OCI-M1 (cell line): ENCODE measurements around the gene DIP2C.
"Not testable (repeated sequence)": the region's sequence is repeated elsewhere in the genome, so short reads cannot be mapped to it uniquely, and the experiment has no call there.

Experiments
- DNase-seq: peaks from one replicate; lab custom pipeline; 2025; lab: John Stamatoyannopoulos, UW

Gene DIP2C

DNA sequence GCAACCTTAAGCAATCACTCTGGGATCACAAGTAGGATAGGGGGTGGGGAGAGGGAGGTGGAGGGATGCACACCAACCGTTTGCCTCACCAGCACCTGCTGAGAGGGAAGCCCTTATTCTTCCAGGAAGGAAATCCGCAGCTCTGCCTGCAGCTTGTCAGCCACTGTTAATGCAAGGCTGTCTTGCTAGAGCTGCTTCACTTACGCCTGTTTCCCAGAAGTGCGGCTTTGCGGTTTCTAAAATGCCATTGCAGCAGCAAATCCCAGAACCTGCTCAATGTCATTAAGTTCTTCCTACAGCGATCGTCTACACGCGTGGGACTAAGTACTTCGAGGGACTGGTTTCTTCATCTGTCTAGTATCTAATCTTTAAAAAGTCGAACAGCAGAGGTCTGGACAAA is 363.1 kb downstream of the DIP2C start:
- no peak for DNase-seq

- DNase-seq = no peak
Observed at GRCh38 chr10:325282-325681, 364.2 kb downstream of the DIP2C start.

- no peak for DNase-seq
Observed at GRCh38 chr10:324593-324992, 364.9 kb downstream of the DIP2C start.

DNA sequence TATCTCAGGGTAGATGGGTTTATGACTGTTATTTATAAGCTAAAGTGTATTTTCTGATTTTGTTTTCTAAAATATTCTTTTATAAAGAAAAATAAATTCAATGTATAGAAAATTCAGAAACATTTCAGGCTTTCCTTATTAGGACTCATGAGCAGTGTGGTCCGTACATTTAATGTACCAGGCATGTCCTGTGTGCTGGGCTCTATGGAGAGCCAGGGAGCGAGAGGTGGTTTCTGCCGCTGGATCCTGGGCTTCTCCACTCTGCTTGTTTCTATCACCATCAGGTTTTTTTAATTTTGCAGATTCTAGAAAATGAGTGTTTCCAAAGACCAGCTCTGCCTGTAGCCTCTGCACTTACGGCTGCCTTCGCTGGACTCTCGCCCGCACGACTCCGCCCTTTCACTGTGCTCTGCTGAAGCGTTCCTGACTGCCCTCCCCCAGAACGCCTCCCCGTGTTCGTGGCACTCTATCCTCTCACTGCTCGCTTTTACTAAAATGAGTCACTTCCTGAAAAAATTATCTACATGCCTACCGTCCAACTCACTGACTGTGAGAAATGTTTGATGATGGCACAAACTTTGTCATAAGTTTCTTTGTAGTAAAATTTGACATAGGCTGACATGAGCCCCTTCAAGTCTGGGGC is 365.7 kb downstream of the DIP2C start:
- peak; percentile 58 for DNase-seq

- not testable (repeated sequence) for DNase-seq
Observed at GRCh38 chr10:323046-323445, 366.4 kb downstream of the DIP2C start.

GRCh38 chr10:320771-321170 is 368.7 kb downstream of the DIP2C start:
- DNase-seq = no peak

GRCh38 chr10:317926-318325 is 371.5 kb downstream of the DIP2C start:
- no peak for DNase-seq

GRCh38 chr10:317271-317769 is 372.1 kb downstream of the DIP2C start:
- no peak for DNase-seq

DNA sequence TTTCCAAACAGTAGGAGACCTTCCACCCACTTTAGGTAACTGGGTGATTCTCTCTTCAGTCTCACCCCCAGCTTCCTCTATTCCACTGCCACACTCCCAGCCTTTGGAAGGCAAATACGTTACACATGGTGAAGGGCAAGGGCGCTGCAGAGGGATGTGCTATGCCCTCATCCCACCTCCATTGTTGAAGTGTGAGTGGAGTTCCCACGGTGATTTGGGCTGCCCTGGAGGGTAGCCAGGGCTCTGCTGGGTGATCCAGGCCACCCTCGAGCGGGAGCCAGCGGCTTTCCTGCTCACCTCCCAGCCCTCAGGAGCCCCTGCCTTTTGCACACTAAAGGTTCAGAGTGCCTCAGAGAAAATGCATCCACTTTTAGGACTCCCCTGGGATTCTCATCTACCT is 373.1 kb downstream of the DIP2C start:
- no peak for DNase-seq

DNA sequence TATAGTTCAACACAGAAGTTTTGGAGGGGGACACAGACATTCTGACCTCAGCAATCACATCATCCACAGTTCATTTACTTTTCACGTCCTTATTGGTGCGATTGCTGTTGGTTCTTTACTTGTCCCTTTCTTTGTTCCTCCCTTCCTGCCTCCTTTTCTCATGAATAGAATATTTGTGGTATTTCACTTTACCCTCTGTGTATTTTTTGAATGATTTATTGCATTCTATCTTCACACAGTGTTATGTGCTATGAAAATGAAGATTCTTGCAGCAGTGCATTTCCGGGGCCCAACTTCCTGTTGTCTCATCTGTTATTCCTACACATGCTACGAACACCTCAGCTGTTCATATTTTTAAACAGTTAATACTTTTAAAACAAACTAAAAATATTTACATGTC is 374.6 kb downstream of the DIP2C start:
- no peak for DNase-seq

GRCh38 chr10:314381-314780 is 375.1 kb downstream of the DIP2C start:
- no peak for DNase-seq

DNA sequence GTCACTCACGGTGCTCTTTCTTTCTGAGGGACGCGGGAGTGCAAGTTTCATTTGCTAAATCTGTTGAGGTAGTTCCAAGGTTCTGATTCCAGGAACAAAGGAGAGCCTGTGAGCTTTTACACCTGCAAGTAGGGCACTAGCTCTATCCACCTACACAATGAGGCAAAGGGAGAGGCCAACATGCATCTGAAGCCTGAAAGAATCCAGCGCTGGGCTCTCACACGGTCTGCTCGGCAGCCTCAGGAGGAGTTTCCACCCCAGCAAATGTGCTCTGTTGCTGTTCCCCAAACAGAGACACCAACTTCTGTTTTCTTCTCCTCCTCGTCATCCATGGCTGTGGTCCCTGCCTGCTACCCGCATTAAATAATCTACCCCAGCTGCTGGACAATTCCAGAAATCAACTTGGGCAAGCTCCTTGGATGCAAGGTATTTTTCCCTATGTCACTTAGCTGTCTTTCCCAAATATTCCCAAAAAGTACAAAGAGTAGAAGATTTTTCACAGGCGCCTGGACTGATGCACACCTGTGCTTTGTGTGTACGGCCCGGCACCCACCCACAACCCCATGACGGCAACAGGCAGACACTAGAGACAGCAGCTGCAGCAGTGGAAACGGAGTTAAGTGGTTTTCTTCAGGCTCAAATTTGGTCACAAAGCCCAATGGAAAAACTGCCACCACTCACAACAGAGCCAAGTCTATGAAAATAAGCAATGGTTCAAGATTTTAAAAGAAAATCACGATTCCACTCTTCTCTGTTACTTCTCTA is 377.4 kb downstream of the DIP2C start:
- no peak for DNase-seq

DNA sequence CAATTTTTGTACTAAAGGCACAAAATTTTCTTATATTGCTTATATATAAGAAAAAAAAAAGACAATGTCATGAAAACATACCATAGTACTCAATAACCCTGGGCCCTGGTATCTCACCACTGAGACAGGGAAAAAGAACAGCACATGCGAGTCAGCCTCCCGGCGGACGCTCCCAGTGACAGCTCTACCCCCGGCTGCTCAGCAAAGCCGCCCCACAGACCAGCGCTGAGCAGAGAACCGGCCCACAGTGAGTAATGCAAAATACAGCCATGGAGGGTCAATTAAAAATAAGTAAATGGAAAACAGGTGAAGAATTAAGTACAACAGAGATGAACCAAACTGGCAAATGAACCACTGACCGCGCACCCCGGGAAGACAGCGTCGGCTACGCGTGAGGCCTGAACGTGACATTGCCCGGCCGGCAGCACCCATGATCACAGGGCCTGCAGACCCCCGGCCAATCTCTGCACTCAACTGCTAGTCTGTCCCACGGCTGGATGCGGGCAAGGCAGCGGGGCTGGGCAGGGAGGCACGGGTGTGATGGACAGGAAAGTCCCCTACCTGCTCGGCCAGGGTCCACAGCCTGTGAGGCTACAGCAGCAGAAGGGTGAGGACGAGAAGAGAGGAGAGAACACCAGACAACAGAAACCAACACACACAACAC is 378.4 kb downstream of the DIP2C start:
- no peak for DNase-seq

DNA sequence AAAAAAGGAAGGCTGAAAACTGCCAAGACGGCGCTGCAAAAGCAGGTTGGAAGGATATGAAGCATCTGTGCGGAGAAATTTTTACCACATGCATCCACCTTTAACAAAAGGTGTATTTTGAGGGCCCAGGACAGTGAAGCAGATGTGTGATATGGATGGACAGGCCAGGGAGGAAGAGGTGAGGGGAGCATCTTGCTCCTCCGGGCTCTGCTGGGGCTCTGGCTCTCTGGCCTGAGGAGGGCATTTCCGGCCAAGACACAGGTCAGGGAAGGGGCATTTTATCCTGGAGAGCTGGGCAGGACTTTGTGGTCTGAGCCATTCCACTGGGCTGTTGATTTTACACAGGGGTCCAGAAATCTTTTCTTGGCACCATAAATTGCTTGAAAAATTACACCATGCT is 379.1 kb downstream of the DIP2C start:
- DNase-seq = no peak

GRCh38 chr10:308572-309085 is 380.8 kb downstream of the DIP2C start:
- no peak for DNase-seq

DNA sequence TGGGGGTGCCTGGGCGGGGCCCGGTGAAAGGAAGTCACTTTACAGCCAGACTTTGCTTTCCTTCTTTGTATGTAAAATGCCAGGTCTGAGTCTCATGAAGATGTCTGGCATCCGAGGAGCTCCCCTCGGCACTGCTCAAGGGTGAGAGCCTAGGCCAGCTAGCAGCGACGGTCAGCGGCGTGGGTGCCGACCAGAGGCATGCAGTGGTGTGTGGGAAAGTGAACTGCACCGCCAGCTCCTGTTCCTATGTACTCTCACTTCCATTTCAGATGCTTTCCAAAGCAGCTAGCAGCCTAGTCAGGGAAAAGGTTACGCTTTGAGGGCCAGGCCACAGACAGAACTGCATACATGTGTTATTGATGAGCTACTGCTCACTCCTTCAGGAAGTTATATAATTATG is 381.4 kb downstream of the DIP2C start:
- no peak for DNase-seq

- no peak for DNase-seq
Observed at GRCh38 chr10:307659-308058, 381.8 kb downstream of the DIP2C start.

GRCh38 chr10:306675-307185 is 382.7 kb downstream of the DIP2C start:
- DNase-seq = no peak

DNA sequence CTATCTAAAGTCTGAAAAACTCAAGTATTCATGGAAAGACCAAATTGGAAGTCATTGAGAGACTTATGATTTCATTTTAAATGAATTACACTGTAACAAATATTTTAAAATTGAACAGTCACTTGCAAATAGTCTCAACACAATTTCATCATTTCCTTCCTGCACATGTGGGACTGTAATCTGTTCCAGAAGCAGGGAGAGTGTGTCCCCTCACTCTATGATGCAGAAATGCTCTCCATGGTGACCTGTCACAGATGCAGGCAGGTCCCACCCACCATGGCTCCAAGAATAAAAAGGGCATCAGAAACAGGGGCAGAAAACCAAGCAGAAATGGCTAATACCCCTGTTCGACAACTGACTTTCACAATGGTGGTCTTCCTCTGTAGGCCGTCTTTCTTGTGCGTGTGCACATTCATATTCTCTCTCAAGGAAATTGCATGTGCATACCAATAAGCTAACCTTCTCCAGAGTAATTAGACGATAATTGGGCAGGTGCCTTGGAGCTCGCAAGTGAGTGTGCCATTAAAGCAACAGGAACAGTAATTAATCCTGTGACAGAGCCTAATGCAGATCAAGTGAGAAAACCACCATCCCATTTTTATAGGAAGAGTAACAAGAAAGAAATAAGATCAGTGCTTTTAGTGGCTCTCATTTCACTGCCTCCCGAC is 383.3 kb downstream of the DIP2C start:
- no peak for DNase-seq

DNA sequence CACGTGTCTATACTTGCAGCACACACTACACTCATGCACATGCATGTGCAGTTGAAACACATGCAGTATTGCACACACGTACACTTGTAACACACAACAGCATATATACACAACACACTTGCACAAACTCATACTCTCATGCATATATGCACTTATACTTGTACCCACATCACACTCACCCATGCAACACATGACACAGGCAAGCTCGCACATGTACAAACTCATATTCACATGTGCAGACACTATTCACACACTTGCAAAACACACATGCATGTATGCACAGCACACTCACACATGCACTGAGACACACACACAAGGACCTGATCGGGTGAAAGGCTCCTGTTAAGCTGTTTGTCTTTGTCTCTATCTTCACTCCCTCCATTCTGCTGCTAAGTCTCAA is 384.4 kb downstream of the DIP2C start:
- DNase-seq = no peak

DNA sequence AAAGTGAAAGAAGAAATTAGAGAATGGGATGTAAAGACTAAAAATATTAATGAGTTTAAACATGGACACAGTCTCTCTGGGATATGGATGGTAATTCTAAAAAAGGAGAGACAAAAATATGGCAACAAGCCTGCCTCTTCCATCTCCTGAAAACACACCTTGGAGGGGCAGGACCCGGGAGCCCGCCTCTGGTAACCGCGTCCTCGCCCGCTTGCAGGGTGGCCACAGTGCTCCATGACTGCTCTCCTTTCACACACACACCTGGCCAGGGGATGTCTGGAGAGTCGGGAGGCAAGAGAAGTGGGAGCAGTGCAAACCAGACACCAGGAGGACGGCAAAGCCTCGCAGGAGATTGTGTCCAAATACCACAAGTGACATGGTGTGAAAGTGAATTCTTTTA is 387.9 kb downstream of the DIP2C start:
- no peak for DNase-seq

DNA sequence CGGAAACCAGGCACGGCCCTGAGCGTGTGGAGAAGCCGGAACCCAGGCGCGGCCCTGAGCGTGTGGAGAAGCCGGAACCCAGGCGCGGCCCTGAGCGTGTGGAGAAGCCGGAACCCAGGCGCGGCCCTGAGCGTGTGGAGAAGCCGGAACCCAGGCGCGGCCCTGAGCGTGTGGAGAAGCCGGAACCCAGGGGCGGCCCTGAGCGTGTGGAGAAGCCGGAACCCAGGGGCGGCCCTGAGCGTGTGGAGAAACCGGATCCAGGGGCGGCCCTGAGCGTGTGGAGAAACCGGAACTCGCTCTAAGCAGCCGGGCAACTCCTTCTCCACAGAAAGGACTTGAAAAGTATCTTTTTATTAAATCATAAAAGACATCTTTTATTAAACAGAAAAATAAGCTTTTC is 388.9 kb downstream of the DIP2C start:
- DNase-seq = not testable (repeated sequence)
